H1 (cell line): ENCODE results near the gene FAM9C. TPM values are rescaled to one million over a fixed set of nuclear protein-coding genes. Genes with fewer than 3 reads are reported as not detected.

Experiments used
- CTCF ChIA-PET: fragments of 300-600 bp; sonication (Branson Sonifier 250); formaldehyde crosslinking; loops from one replicate; lab custom pipeline; 2021; ENCODE audit not compliant: partially characterized antibody; lab: Charles Lee
- POLR2A ChIA-PET: fragments of 300-600 bp; sonication (Branson Sonifier 250); formaldehyde crosslinking; loops from one replicate; lab custom pipeline; 2021; ENCODE audit warnings: inconsistent platforms; ENCODE audit not compliant: partially characterized antibody; lab: Charles Lee
- DNase-seq, 2 experiments: peaks; one replicate each; pipeline versions ENCODE4 v3.0.0 to v3.0.0-alpha.2; 2010 to 2022; ENCODE audit warnings: low spot score in 2 of 2, low read depth in 1 of 2, mixed read lengths in 1 of 2
- FAIRE-seq: peaks from 2 replicates; lab custom pipeline; 2011; peaks lifted over from hg19 to GRCh38; lab: Jason Lieb, UNC
- H2AFZ ChIP-seq: 2 replicates; pipeline ENCODE4 v1.8.1; 2012; ENCODE audit warnings: low read length, inconsistent platforms
- H2AK5ac ChIP-seq: 2 replicates; pipeline ENCODE4 v1.6.1; 2013; ENCODE audit warnings: low read depth, low read length
- H2BK120ac ChIP-seq: replicated peaks from 2 replicates; pipeline ENCODE3; 2013; ENCODE audit warnings: low read depth, low read length, inconsistent platforms
- H2BK12ac ChIP-seq: 2 replicates; pipeline ENCODE4 v1.6.1; 2013; ENCODE audit warnings: low read depth, low read length
- H2BK15ac ChIP-seq: 2 replicates; pipeline ENCODE4 v1.6.1; 2013; ENCODE audit warnings: low read length
- H2BK20ac ChIP-seq: 2 replicates; pipeline ENCODE4 v1.6.1; 2013; ENCODE audit warnings: low read length
- H2BK5ac ChIP-seq: 2 replicates; pipeline ENCODE4 v1.6.1; 2013; ENCODE audit warnings: low read depth, low read length
- H3K14ac ChIP-seq: 2 replicates; pipeline ENCODE4 v1.6.1; 2013; ENCODE audit warnings: inconsistent platforms; ENCODE audit not compliant: insufficient read length
- H3K18ac ChIP-seq: 2 replicates; pipeline ENCODE4 v1.6.1; 2013; ENCODE audit warnings: low read length; ENCODE audit errors: extremely low read depth
- H3K23ac ChIP-seq: 2 replicates; pipeline ENCODE4 v1.6.1; 2013; ENCODE audit warnings: inconsistent platforms; ENCODE audit not compliant: insufficient read length
- H3K23me2 ChIP-seq: 2 replicates; pipeline ENCODE4 v1.6.1; 2013; ENCODE audit warnings: low read depth, low read length
- H3K27ac ChIP-seq: 2 replicates; pipeline ENCODE4 v1.6.1; 2011; ENCODE audit warnings: low read depth, low read length, inconsistent platforms
- H3K27me3 ChIP-seq, 4 experiments: replicated peaks in 1 of 4; 1 replicate in 1 of 4; 2 replicates in 3 of 4; pipeline versions ENCODE4 v1.6.1 to v1.8.1; 2011 to 2013; ENCODE audit warnings: low read length in 3 of 4, mild to moderate bottlenecking in 3 of 4, inconsistent platforms in 2 of 4, mixed read lengths in 2 of 4, moderate library complexity in 1 of 4; ENCODE audit not compliant: control insufficient read depth in 3 of 4, insufficient read depth in 3 of 4; ENCODE audit errors: extremely low read depth in 1 of 4
- H3K36me3 ChIP-seq, 4 experiments: 2 replicates each; pipeline versions ENCODE4 v1.6.1 to v1.8.1; 2011 to 2013; ENCODE audit warnings: mild to moderate bottlenecking in 4 of 4, low read length in 3 of 4, moderate library complexity in 2 of 4, control low read depth in 1 of 4, inconsistent platforms in 1 of 4; ENCODE audit not compliant: insufficient read depth in 4 of 4, control insufficient read depth in 2 of 4
- H3K4ac ChIP-seq: replicated peaks from 2 replicates; pipeline ENCODE3; 2013; ENCODE audit warnings: low read length, low read depth, mixed read lengths, inconsistent platforms; ENCODE audit not compliant: insufficient read length
- H3K4me1 ChIP-seq, 4 experiments: replicated peaks in 1 of 4; 1 replicate in 1 of 4; 2 replicates in 3 of 4; pipeline versions ENCODE4 v1.6.1 to v1.8.1; 2011 to 2013; ENCODE audit warnings: low read length in 3 of 4, inconsistent platforms in 2 of 4, mixed read lengths in 1 of 4; ENCODE audit not compliant: insufficient read depth in 4 of 4, control insufficient read depth in 3 of 4
- H3K4me2 ChIP-seq, 2 experiments: 2 replicates each; pipeline versions ENCODE4 v1.6.1 to v1.8.1; 2011 to 2013; ENCODE audit warnings: low read depth in 2 of 2, low read length in 2 of 2, control low read depth in 1 of 2, inconsistent platforms in 1 of 2, mild to moderate bottlenecking in 1 of 2; ENCODE audit not compliant: insufficient read depth in 1 of 2
- H3K4me3 ChIP-seq, 4 experiments: fragments of 200-600, 300-600 bp in 1 of 4; sonication (generic), shearing (Covaris generic), sonication (Bioruptor Twin) in 1 of 4; 2 replicates each; pipeline versions ENCODE4 v1.5.1 to v1.8.1; 2011 to 2016; ENCODE audit warnings: low read length in 4 of 4, low read depth in 3 of 4, control low read depth in 2 of 4, inconsistent platforms in 2 of 4, mild to moderate bottlenecking in 2 of 4, mixed read lengths in 1 of 4, moderate library complexity in 1 of 4; ENCODE audit not compliant: insufficient read depth in 2 of 4; ENCODE audit errors: extremely low read depth in 1 of 4
- H3K56ac ChIP-seq: replicated peaks from 2 replicates; pipeline ENCODE3; 2013; ENCODE audit warnings: low read depth, mild to moderate bottlenecking, mixed read lengths, low read length, inconsistent platforms; ENCODE audit not compliant: insufficient read length
- H3K79me1 ChIP-seq: 2 replicates; pipeline ENCODE4 v1.6.1; 2013; ENCODE audit warnings: low read depth, low read length, control low read depth
- H3K79me2 ChIP-seq, 2 experiments: 2 replicates each; pipeline versions ENCODE4 v1.6.1 to v1.8.1; 2012 to 2013; ENCODE audit warnings: low read length in 2 of 2, mild to moderate bottlenecking in 2 of 2, inconsistent platforms in 1 of 2; ENCODE audit not compliant: insufficient read depth in 2 of 2, control insufficient read depth in 1 of 2
- H3K9ac ChIP-seq, 4 experiments: replicated peaks in 1 of 4; 1 replicate in 1 of 4; 2 replicates in 3 of 4; pipeline versions ENCODE4 v1.6.1 to v1.8.1; 2011 to 2013; ENCODE audit warnings: low read depth in 3 of 4, low read length in 3 of 4, control low read depth in 2 of 4, mild to moderate bottlenecking in 2 of 4, moderate library complexity in 2 of 4, inconsistent platforms in 1 of 4; ENCODE audit errors: extremely low read depth in 1 of 4
- H3K9me3 ChIP-seq, 2 experiments: 2 replicates each; pipeline versions ENCODE4 v1.6.1 to v1.8.1; 2012 to 2013; ENCODE audit warnings: mild to moderate bottlenecking in 2 of 2, moderate library complexity in 2 of 2, control low read depth in 1 of 2, inconsistent platforms in 1 of 2, low read depth in 1 of 2, low read length in 1 of 2, mixed read lengths in 1 of 2; ENCODE audit not compliant: insufficient read depth in 2 of 2
- H4K20me1 ChIP-seq, 2 experiments: replicated peaks in 1 of 2; 2 replicates each; pipeline versions ENCODE3 to v1.8.1; 2011 to 2013; ENCODE audit warnings: inconsistent platforms in 2 of 2, low read length in 2 of 2, mild to moderate bottlenecking in 1 of 2; ENCODE audit not compliant: insufficient read depth in 2 of 2, control insufficient read depth in 1 of 2
- H4K5ac ChIP-seq: 2 replicates; pipeline ENCODE4 v1.6.1; 2013; ENCODE audit warnings: low read length, low read depth, mixed read lengths, inconsistent platforms; ENCODE audit not compliant: insufficient read length
- H4K8ac ChIP-seq: 2 replicates; pipeline ENCODE4 v1.8.0; 2013; ENCODE audit warnings: mild to moderate bottlenecking, moderate library complexity, low read length, inconsistent platforms; ENCODE audit not compliant: insufficient read depth; ENCODE audit errors: extremely low read depth
- H4K91ac ChIP-seq: replicated peaks from 2 replicates; pipeline ENCODE3; 2013; ENCODE audit warnings: low read length, mixed read lengths, inconsistent platforms; ENCODE audit not compliant: insufficient read length
- CBX5 ChIP-seq: fragments of 300-800, 300-1000 bp; sonication (generic); IDR thresholded peaks from 2 replicates; pipeline ENCODE4 v1.7.1; 2016; ENCODE audit warnings: antibody characterized with exemption, low read length, low read depth
- CHD2 ChIP-seq: IDR thresholded peaks from 2 replicates; pipeline ENCODE4 v1.6.1; 2012; ENCODE audit warnings: low read length, improper control_type of control experiment
- HDAC2 ChIP-seq, 2 experiments: fragments of 300-600 bp in 1 of 2; sonication (generic) in 1 of 2; IDR thresholded peaks; 2 replicates each; pipeline ENCODE4 v1.6.1; 2011 to 2012; ENCODE audit warnings: low read depth in 2 of 2, low read length in 2 of 2, mild to moderate bottlenecking in 2 of 2, moderate library complexity in 2 of 2, borderline replicate concordance in 1 of 2, inconsistent platforms in 1 of 2
- KDM5A ChIP-seq: fragments of 200-600 bp; IDR thresholded peaks from 2 replicates; pipeline ENCODE4 v1.7.1; 2012; ENCODE audit warnings: mild to moderate bottlenecking, low read length, inconsistent platforms, mixed read lengths
- MAFK ChIP-seq: IDR thresholded peaks from 2 replicates; pipeline ENCODE4 v1.6.1; 2012; ENCODE audit warnings: low read depth, mild to moderate bottlenecking, improper control_type of control experiment, low read length
- NRF1 ChIP-seq: IDR thresholded peaks from 2 replicates; pipeline ENCODE4 v1.6.1; 2011; ENCODE audit warnings: mild to moderate bottlenecking, low read depth, low read length, improper control_type of control experiment
- POU5F1 ChIP-seq: IDR thresholded peaks from 2 replicates; pipeline ENCODE4 v1.6.1; 2011; ENCODE audit warnings: low read depth, mild to moderate bottlenecking, low read length, moderate library complexity
- RAD21 ChIP-seq, 2 experiments: IDR thresholded peaks in 1 of 2; conservative IDR thresholded peaks in 1 of 2; 2 replicates each; pipeline ENCODE4 v1.6.1; 2011; ENCODE audit warnings: low read depth in 2 of 2, low read length in 2 of 2, improper control_type of control experiment in 1 of 2, inconsistent platforms in 1 of 2, mild to moderate bottlenecking in 1 of 2, moderate library complexity in 1 of 2
- RFX5 ChIP-seq: IDR thresholded peaks from 2 replicates; pipeline ENCODE4 v1.6.1; 2011; ENCODE audit warnings: low read depth, low read length, improper control_type of control experiment, borderline replicate concordance
- RNF2 ChIP-seq: fragments of 200-900, 300-1000 bp; sonication (generic); IDR thresholded peaks from 2 replicates; pipeline ENCODE4 v1.7.1; 2016; ENCODE audit warnings: borderline replicate concordance, low read depth, mild to moderate bottlenecking, antibody characterized with exemption, low read length; ENCODE audit not compliant: poor library complexity, severe bottlenecking; ENCODE audit errors: missing control alignments
- TEAD4 ChIP-seq: IDR thresholded peaks from 2 replicates; pipeline ENCODE4 v1.6.1; 2012; ENCODE audit warnings: low read depth, low read length, inconsistent platforms, mixed read lengths
- WGBS, 2 experiments: shearing (Covaris generic) in 1 of 2; methylation state at CpG; one replicate each; pipeline versions ENCODE4 v1.1.6 to v1.1.7; 2013 to 2015; ENCODE audit warnings: low lambda C conversion rate in 2 of 2, mixed read lengths in 2 of 2, inconsistent platforms in 1 of 2, low coverage in 1 of 2, missing lambda C conversion rate in 1 of 2; ENCODE audit not compliant: insufficient replicate concordance in 2 of 2, insufficient coverage in 1 of 2, insufficient read length in 1 of 2; ENCODE audit errors: extremely low coverage in 1 of 2, missing lambda C conversion rate in 1 of 2; 5-methylcytosine and 5-hydroxymethylcytosine counted together
- polyA plus RNA-seq, 7 experiments: library from polyadenylated mRNA; depleted of rRNA in 3 of 7; stranded (reverse) in 5 of 7; unstranded in 2 of 7; fragments of >200 nt in 5 of 7; fragments of 200-250 nt in 2 of 7; gene quantifications; 1 replicate in 5 of 7; 2 replicates in 1 of 7; 4 replicates in 1 of 7; pipeline versions ENCODE4 v1.2.1 to v1.2.3, GENCODE V29; 2011 to 2013; ENCODE audit warnings: missing spikeins in 2 of 7, mixed read lengths in 2 of 7
- total RNA-seq: library from RNA; stranded (reverse); fragmentation: NEBNext Ultra II Directional; extraction: Animal tissue kit (Norgen Biotek cat#: 25700); gene quantifications from 2 replicates; pipeline ENCODE4 v1.2.1, GENCODE V29; 2021

Gene FAM9C
- total and polyA plus RNA-seq, 2 of the 8 experiments (the other 6 are each of a cell fraction or from before 2014, with no cell fraction given), result not detected

- no peaks in the 10 kb centered on the region for H3K27me3 ChIP-seq
- no peak overlapping the region for H2AK5ac ChIP-seq
- WGBS, 2 experiments, result 91% methylated on average over 9 of the region's 9 CpGs; no CpG with 5 or more reads in 1 of the 2 experiments
- H3K4me2 ChIP-seq, result no peak overlapping the region
- H2BK15ac ChIP-seq, result no peak overlapping the region
- H4K20me1 ChIP-seq, result no peaks in the 10 kb centered on the region
- H4K5ac ChIP-seq, result no peak overlapping the region
- H4K8ac ChIP-seq, result no peak overlapping the region
- no peaks in the 10 kb centered on the region for H3K79me2 ChIP-seq
- H3K23me2 ChIP-seq, result no peaks in the 10 kb centered on the region
- H3K79me1 ChIP-seq, result no peaks in the 10 kb centered on the region
- no peak overlapping the region for H4K91ac ChIP-seq
- no peaks in the 10 kb centered on the region for H3K4me1 ChIP-seq
- H2BK20ac ChIP-seq, result no peak overlapping the region; the same call in 1 of the 2 replicates
- no peaks in the 10 kb centered on the region for H3K36me3 ChIP-seq
- no peak overlapping the region for H3K4me3 ChIP-seq
- H3K27ac ChIP-seq, result no peak overlapping the region
- H3K4ac ChIP-seq, result no peak overlapping the region
- DNase-seq (no peak), FAIRE-seq (no peak)
- H3K56ac ChIP-seq, result no peak overlapping the region
- H2BK120ac ChIP-seq, result no peak overlapping the region
- no peak overlapping the region for H3K23ac ChIP-seq
- no peak overlapping the region for H3K14ac ChIP-seq
- CTCF ChIA-PET, result no interaction called here
- no peak overlapping the region for H2BK12ac ChIP-seq
- no peak overlapping the region for H2BK5ac ChIP-seq
- no peak overlapping the region for H3K18ac ChIP-seq
- H2AFZ ChIP-seq, result no peak overlapping the region
- no peaks in the 10 kb centered on the region for H3K9me3 ChIP-seq
- POLR2A ChIA-PET, result no interaction called here
- no peak overlapping the region for H3K9ac ChIP-seq
- TF ChIP-seq CHD2 (no peak), TEAD4 (no peak), RNF2 (no peak), NRF1 (no peak), POU5F1 (no peak), KDM5A (no peak), HDAC2 (IDR thresholded peaks at IDR 0.05; ENCODE audit: borderline replicate concordance in 1 of 2, low read depth in 2 of 2, low read length in 2 of 2) (no peak), RAD21 (IDR thresholded peaks at IDR 0.05 in 1 of 2, conservative IDR thresholded peaks at IDR 0.05 in 1 of 2; ENCODE audit: low read depth in 2 of 2, low read length in 2 of 2) (no peak), MAFK (no peak), CBX5 (no peak), RFX5 (no peak)
Observed at GRCh38 chrX:13074297-13075262, 30.2 kb upstream of the FAM9C start.
